Transverse colon (tissue), 4 donors: ENCODE results near the gene S100A16.

Experiments
- CTCF ChIP-seq, 5 experiments: fragments of 200-600 bp in 3 of 5; fragments of 450-650 bp in 2 of 5; sonication (generic) in 3 of 5; IDR thresholded peaks; 1 replicate in 2 of 5; 2 replicates in 3 of 5; pipeline ENCODE4 v1.5.1; 2016 to 2017; ENCODE audit warnings: antibody characterized with exemption in 5 of 5, inconsistent platforms in 3 of 5, mild to moderate bottlenecking in 2 of 5, moderate library complexity in 1 of 5
- POLR2AphosphoS5 ChIP-seq, 3 donors: sonication (generic); formaldehyde crosslinking; IDR thresholded peaks; one replicate each; pipeline ENCODE4 v1.6.1; 2016; ENCODE audit warnings: antibody characterized with exemption in 3 of 3

- no peak for TF ChIP-seq CTCF (IDR thresholded peaks at IDR 0.05)
- TF ChIP-seq POLR2AphosphoS5 (IDR thresholded peaks at IDR 0.05): no peak
Measured at GRCh38 chr1:153607381-153607780, 5.6 kb downstream of the S100A16 start.
